ENCODE data around the gene COLQ.

Gene COLQ

GRCh38 chr3:15440891-15441290, 80.6 kb downstream of the COLQ start:
- no peak for TF ChIP-seq CTCF (IDR thresholded peaks at IDR 0.05)

GRCh38 chr3:15439476-15439875, 82.0 kb downstream of the COLQ start:
- Histone ChIP-seq H3K4me1 (peaks cover 0 to 12% (median 4%) of the 10 kb centered on the region in 4 donors), H3K4me3 (no peak overlapping the region), H3K27me3 (no peaks in the 10 kb centered on the region), H3K9me3 (no peaks in the 10 kb centered on the region), H3K36me3 (peaks cover 58 to 79% (median 60%) of the 10 kb centered on the region in 3 donors), H3K27ac (peak overlapping the region; percentile 6 to 38)
- intact Hi-C loops (cut with DNase I; ENCODE audit: low total_unique reads), result loop anchor here (5.0 kb wide), 1 partner anchor 123 kb away; no protein-coding TSS in a partner anchor
- no peak for TF ChIP-seq CTCF (IDR thresholded peaks at IDR 0.05)
- no peak for DNase-seq

More at GRCh38 chr3:15440891-15441290, 80.6 kb downstream of the COLQ start:
- H3K4me3 ChIP-seq, result no peak overlapping the region
- H3K9me3 ChIP-seq, result no peaks in the 10 kb centered on the region
- intact Hi-C loops (cut with DNase I; ENCODE audit: low total_unique reads), result no loop called here
- H3K27ac ChIP-seq, result peak overlapping the region; percentile 38 to 57
- H3K36me3 ChIP-seq, result peaks cover 44 to 69% (median 47%) of the 10 kb centered on the region in 3 donors
- DNase-seq, result peak in 1 of 2 donors; percentile 19
- no peaks in the 10 kb centered on the region for H3K27me3 ChIP-seq
- H3K4me1 ChIP-seq, result peaks cover 0 to 12% (median 4%) of the 10 kb centered on the region in 4 donors

- no peak for DNase-seq
- H3K4me3 ChIP-seq, result no peak overlapping the region
- peaks cover 0 to 12% (median 4%) of the 10 kb centered on the region in 4 donors for H3K4me1 ChIP-seq
- H3K9me3 ChIP-seq, result no peaks in the 10 kb centered on the region
- peak overlapping the region in 1 of 2 donors; percentile 6 for H3K27ac ChIP-seq
- intact Hi-C loops (cut with DNase I; ENCODE audit: low total_unique reads), result loop anchor here (5.0 kb wide), 1 partner anchor 123 kb away; no protein-coding TSS in a partner anchor
- H3K27me3 ChIP-seq, result no peaks in the 10 kb centered on the region
- H3K36me3 ChIP-seq, result peaks cover 63 to 79% (median 65%) of the 10 kb centered on the region in 3 donors
- TF ChIP-seq CTCF (IDR thresholded peaks at IDR 0.05), result no peak
Observed at GRCh38 chr3:15438983-15439382, 82.5 kb downstream of the COLQ start.

- DNase-seq, result peak in 1 of 2 donors; percentile 37
- intact Hi-C loops (cut with DNase I; ENCODE audit: low total_unique reads), result loop anchor here (5.0 kb wide), 1 partner anchor 126 kb away; no protein-coding TSS in a partner anchor
- no peak overlapping the region for H3K27ac ChIP-seq
Observed at GRCh38 chr3:15436246-15436645, 85.3 kb downstream of the COLQ start.

GRCh38 chr3:15434756-15435155, 86.8 kb downstream of the COLQ start:
- DNase-seq, result no peak
- intact Hi-C loops (cut with DNase I; ENCODE audit: low total_unique reads), result loop anchor here (5.0 kb wide), 1 partner anchor 128 kb away; no protein-coding TSS in a partner anchor
- Histone ChIP-seq H3K27ac (no peak overlapping the region), H3K4me3 (no peak overlapping the region), H3K4me1 (peaks cover 0 to 3% (median 0%) of the 10 kb centered on the region in 4 donors), H3K36me3 (peaks cover 70 to 82% (median 76%) of the 10 kb centered on the region in 3 donors), H3K9me3 (no peaks in the 10 kb centered on the region), H3K27me3 (no peaks in the 10 kb centered on the region)
- no peak for TF ChIP-seq CTCF (IDR thresholded peaks at IDR 0.05)

More at GRCh38 chr3:15436246-15436645, 85.3 kb downstream of the COLQ start:
- Histone ChIP-seq H3K4me3 (no peak overlapping the region), H3K36me3 (peaks cover 74 to 92% (median 86%) of the 10 kb centered on the region in 3 donors), H3K4me1 (peaks cover 0 to 11% (median 4%) of the 10 kb centered on the region in 4 donors), H3K9me3 (no peaks in the 10 kb centered on the region), H3K27me3 (no peaks in the 10 kb centered on the region)
- TF ChIP-seq CTCF (IDR thresholded peaks at IDR 0.05), result no peak
